ENCODE data around the gene MAMSTR. TPM values are rescaled to one million over a fixed set of nuclear protein-coding genes. Genes with fewer than 3 reads are reported as not detected.
"Not testable (repeated sequence)": the region's sequence is repeated elsewhere in the genome, so short reads cannot be mapped to it uniquely, and the experiment has no call there.

Gene MAMSTR
- total RNA-seq, 1 experiment from 2014 or later, result 0.16 TPM

GRCh38 chr19:48720613-48721296, 1.2 kb upstream of the MAMSTR start:
- H3K27ac ChIP-seq, result peak overlapping the region; percentile 83
- peaks cover 22% of the 10 kb centered on the region for H3K4me1 ChIP-seq (replicated peaks)
- H3K36me3 ChIP-seq, result no peaks in the 10 kb centered on the region
- peak overlapping the region; percentile 53 for H3K4me3 ChIP-seq
- H3K9me3 ChIP-seq (replicated peaks), result no peaks in the 10 kb centered on the region
- DNase-seq (ENCODE audit: low read depth in 1 of 2, low spot score in 2 of 2), result peak; percentile 98 to 99
- no peaks in the 10 kb centered on the region for H3K27me3 ChIP-seq (replicated peaks)

GRCh38 chr19:48720251-48720612, 707 bp upstream of the MAMSTR start:
- Histone ChIP-seq H3K36me3 (no peaks in the 10 kb centered on the region), H3K4me1 (replicated peaks) (peaks cover 18% of the 10 kb centered on the region), H3K4me3 (peak overlapping the region; percentile 53), H3K27me3 (replicated peaks) (no peaks in the 10 kb centered on the region), H3K27ac (0 out of 2 replicates have a peak overlapping the region, but pooled peaks have one; percentile 83), H3K9me3 (replicated peaks) (no peaks in the 10 kb centered on the region)
- DNase-seq (ENCODE audit: low read depth in 1 of 2, low spot score in 2 of 2), result no peak

GRCh38 chr19:48718711-48719231, 754 bp downstream of the MAMSTR start:
- H3K4me1 ChIP-seq (replicated peaks), result peaks cover 14% of the 10 kb centered on the region

GRCh38 chr19:48718106-48718505, 1.4 kb downstream of the MAMSTR start:
- not testable (repeated sequence) for DNase-seq (ENCODE audit: low read depth in 1 of 2, low spot score in 2 of 2); H3K36me3 ChIP-seq; H3K9me3 ChIP-seq (replicated peaks); H3K27ac ChIP-seq; H3K27me3 ChIP-seq (replicated peaks); H3K4me3 ChIP-seq
- peaks cover 21% of the 10 kb centered on the region for H3K4me1 ChIP-seq (replicated peaks)

More at GRCh38 chr19:48718711-48719231, 754 bp downstream of the MAMSTR start:
- Histone ChIP-seq H3K4me3 (no peak overlapping the region), H3K27ac (no peak overlapping the region), H3K36me3 (no peaks in the 10 kb centered on the region), H3K27me3 (replicated peaks) (no peaks in the 10 kb centered on the region), H3K9me3 (replicated peaks) (no peaks in the 10 kb centered on the region)
- no peak for DNase-seq (ENCODE audit: low read depth in 1 of 2, low spot score in 2 of 2)

GRCh38 chr19:48716562-48717291, 2.8 kb downstream of the MAMSTR start:
- Histone ChIP-seq H3K27me3 (replicated peaks) (no peaks in the 10 kb centered on the region), H3K9me3 (replicated peaks) (no peaks in the 10 kb centered on the region), H3K4me1 (replicated peaks) (peaks cover 24% of the 10 kb centered on the region), H3K4me3 (no peak overlapping the region), H3K36me3 (no peaks in the 10 kb centered on the region), H3K27ac (no peak overlapping the region)
- no peak for DNase-seq (ENCODE audit: low read depth in 1 of 2, low spot score in 2 of 2)

- DNase-seq (ENCODE audit: low read depth in 1 of 2, low spot score in 2 of 2), result no peak
- Histone ChIP-seq H3K4me3 (no peak overlapping the region), H3K27ac (no peak overlapping the region), H3K36me3 (no peaks in the 10 kb centered on the region), H3K27me3 (replicated peaks) (no peaks in the 10 kb centered on the region), H3K4me1 (replicated peaks) (peaks cover 18% of the 10 kb centered on the region), H3K9me3 (replicated peaks) (no peaks in the 10 kb centered on the region)
Observed at GRCh38 chr19:48715681-48716171, 3.8 kb downstream of the MAMSTR start.

- no peaks in the 10 kb centered on the region for H3K36me3 ChIP-seq
Observed at GRCh38 chr19:48714759-48715675, 4.5 kb downstream of the MAMSTR start.

GRCh38 chr19:48713864-48714755, 5.4 kb downstream of the MAMSTR start:
- peak; percentile 99 to 100 for DNase-seq (ENCODE audit: low read depth in 1 of 2, low spot score in 2 of 2)
- Histone ChIP-seq H3K4me3 (peak overlapping the region; percentile 57), H3K9me3 (replicated peaks) (no peaks in the 10 kb centered on the region), H3K27ac (peak overlapping the region; percentile 47), H3K36me3 (no peaks in the 10 kb centered on the region), H3K4me1 (replicated peaks) (peaks cover 15% of the 10 kb centered on the region), H3K27me3 (replicated peaks) (no peaks in the 10 kb centered on the region)

More at GRCh38 chr19:48714759-48715675, 4.5 kb downstream of the MAMSTR start:
- peak overlapping the region; percentile 57 for H3K4me3 ChIP-seq
- H3K27ac ChIP-seq, result peak overlapping the region; percentile 47
- H3K27me3 ChIP-seq (replicated peaks), result no peaks in the 10 kb centered on the region
- no peaks in the 10 kb centered on the region for H3K9me3 ChIP-seq (replicated peaks)
- no peak for DNase-seq (ENCODE audit: low read depth in 1 of 2, low spot score in 2 of 2)
- peaks cover 15% of the 10 kb centered on the region for H3K4me1 ChIP-seq (replicated peaks)

- H3K4me1 ChIP-seq (replicated peaks), result peaks cover 15% of the 10 kb centered on the region
- H3K27ac ChIP-seq, result no peak overlapping the region
- DNase-seq (ENCODE audit: low read depth in 1 of 2, low spot score in 2 of 2), result no peak
- no peaks in the 10 kb centered on the region for H3K27me3 ChIP-seq (replicated peaks)
- no peaks in the 10 kb centered on the region for H3K9me3 ChIP-seq (replicated peaks)
- H3K36me3 ChIP-seq, result no peaks in the 10 kb centered on the region
- H3K4me3 ChIP-seq, result peak overlapping the region; percentile 57
Observed at GRCh38 chr19:48713041-48713863, 6.3 kb downstream of the MAMSTR start.

- H3K9me3 ChIP-seq (replicated peaks), result no peaks in the 10 kb centered on the region
- peaks cover 15% of the 10 kb centered on the region for H3K4me1 ChIP-seq (replicated peaks)
- H3K4me3 ChIP-seq, result no peak overlapping the region
- no peak overlapping the region for H3K27ac ChIP-seq
- no peak for DNase-seq (ENCODE audit: low read depth in 1 of 2, low spot score in 2 of 2)
- H3K27me3 ChIP-seq (replicated peaks), result no peaks in the 10 kb centered on the region
- no peaks in the 10 kb centered on the region for H3K36me3 ChIP-seq
Observed at GRCh38 chr19:48711106-48711662, 8.3 kb downstream of the MAMSTR start.

- H3K4me1 ChIP-seq (replicated peaks), result peaks cover 6% of the 10 kb centered on the region; the same call in 1 of the 2 replicates
- no peaks in the 10 kb centered on the region for H3K9me3 ChIP-seq (replicated peaks)
- no peak for DNase-seq (ENCODE audit: low read depth in 1 of 2, low spot score in 2 of 2)
- no peak overlapping the region for H3K27ac ChIP-seq
- H3K27me3 ChIP-seq (replicated peaks), result no peaks in the 10 kb centered on the region
- H3K36me3 ChIP-seq, result no peaks in the 10 kb centered on the region
- H3K4me3 ChIP-seq, result no peak overlapping the region
Observed at GRCh38 chr19:48708471-48708870, 11.1 kb downstream of the MAMSTR start.

- H3K27ac ChIP-seq, result no peak overlapping the region
- DNase-seq (ENCODE audit: low read depth in 1 of 2, low spot score in 2 of 2), result no peak
- H3K27me3 ChIP-seq (replicated peaks), result no peaks in the 10 kb centered on the region
- H3K9me3 ChIP-seq (replicated peaks), result no peaks in the 10 kb centered on the region
- no peaks in the 10 kb centered on the region for H3K4me1 ChIP-seq (replicated peaks)
- H3K36me3 ChIP-seq, result no peaks in the 10 kb centered on the region
- H3K4me3 ChIP-seq, result no peak overlapping the region
Observed at GRCh38 chr19:48705431-48705830, 14.1 kb downstream of the MAMSTR start.
